DMS153 treated with DMSO at 0.1 percent for 48 hours (cell line): ENCODE measurements around the gene SHISA6.

ENCODE experiments used
- DNase-seq: peaks from one replicate; lab custom pipeline; 2025; ENCODE audit not compliant: unreplicated experiment; lab: John Stamatoyannopoulos, UW

SHISA6 gene

GRCh38 chr17:11264183-11264871 is 23.3 kb downstream of the SHISA6 start:
- DNase-seq: no peak

GRCh38 chr17:11267999-11268575 is 27.1 kb downstream of the SHISA6 start:
- no peak for DNase-seq

- no peak for DNase-seq
Observed at GRCh38 chr17:11269210-11269609, 28.2 kb downstream of the SHISA6 start.

GRCh38 chr17:11272191-11272590 is 31.2 kb downstream of the SHISA6 start:
- no peak for DNase-seq

GRCh38 chr17:11273596-11273995 is 32.6 kb downstream of the SHISA6 start:
- DNase-seq: no peak

- no peak for DNase-seq
Observed at GRCh38 chr17:11274106-11274505, 33.1 kb downstream of the SHISA6 start.

GRCh38 chr17:11276486-11276885 is 35.5 kb downstream of the SHISA6 start:
- DNase-seq: no peak

- no peak for DNase-seq
Observed at GRCh38 chr17:11278186-11278991, 37.4 kb downstream of the SHISA6 start.

GRCh38 chr17:11278992-11279270 is 37.9 kb downstream of the SHISA6 start:
- no peak for DNase-seq

GRCh38 chr17:11279776-11280344 is 38.8 kb downstream of the SHISA6 start:
- DNase-seq: no peak

GRCh38 chr17:11282586-11282985 is 41.6 kb downstream of the SHISA6 start:
- no peak for DNase-seq

GRCh38 chr17:11284811-11285210 is 43.8 kb downstream of the SHISA6 start:
- no peak for DNase-seq

- DNase-seq: no peak
Observed at GRCh38 chr17:11285946-11286345, 44.9 kb downstream of the SHISA6 start.

GRCh38 chr17:11287791-11288190 is 46.8 kb downstream of the SHISA6 start:
- no peak for DNase-seq

- no peak for DNase-seq
Observed at GRCh38 chr17:11290814-11291213, 49.8 kb downstream of the SHISA6 start.

- DNase-seq: no peak
Observed at GRCh38 chr17:11292491-11292890, 51.5 kb downstream of the SHISA6 start.

GRCh38 chr17:11293480-11293879 is 52.5 kb downstream of the SHISA6 start:
- no peak for DNase-seq

- no peak for DNase-seq
Observed at GRCh38 chr17:11294826-11295225, 53.8 kb downstream of the SHISA6 start.

- DNase-seq: no peak
Observed at GRCh38 chr17:11296994-11297393, 56.0 kb downstream of the SHISA6 start.

- DNase-seq: no peak
Observed at GRCh38 chr17:11298401-11298800, 57.4 kb downstream of the SHISA6 start.

- DNase-seq: no peak
Observed at GRCh38 chr17:11300201-11300600, 59.2 kb downstream of the SHISA6 start.

- no peak for DNase-seq
Observed at GRCh38 chr17:11300738-11301137, 59.7 kb downstream of the SHISA6 start.
